Endothelial cell (in vitro differentiated cells): Measurements from ENCODE around the gene MIS18A. TPM values are rescaled to one million over a fixed set of nuclear protein-coding genes. Genes with fewer than 3 reads are reported as not detected.
"Not testable (repeated sequence)": the region's sequence is repeated elsewhere in the genome, so short reads cannot be mapped to it uniquely, and the experiment has no call there.

Source experiments
- DNase-seq: peaks from one replicate; pipeline ENCODE4 v3.0.0; 2021; ENCODE audit warnings: low spot score
- H3K27ac Mint-ChIP-seq: one replicate; pipeline ENCODE4 v1.8.0; 2021; ENCODE audit warnings: mixed read lengths, inconsistent platforms; ENCODE audit not compliant: unreplicated experiment
- H3K27me3 Mint-ChIP-seq: one replicate; pipeline ENCODE4 v1.8.0; 2021; ENCODE audit warnings: mild to moderate bottlenecking, moderate library complexity, mixed read lengths, inconsistent platforms; ENCODE audit not compliant: unreplicated experiment
- H3K36me3 Mint-ChIP-seq: one replicate; pipeline ENCODE4 v1.8.0; 2021; ENCODE audit warnings: mild to moderate bottlenecking, low read depth, mixed read lengths, inconsistent platforms; ENCODE audit not compliant: unreplicated experiment
- H3K4me1 Mint-ChIP-seq: one replicate; pipeline ENCODE4 v1.8.0; 2021; ENCODE audit warnings: mild to moderate bottlenecking, mixed read lengths, inconsistent platforms; ENCODE audit not compliant: unreplicated experiment
- H3K4me3 Mint-ChIP-seq: one replicate; pipeline ENCODE4 v1.8.0; 2021; ENCODE audit warnings: mild to moderate bottlenecking, mixed read lengths, inconsistent platforms; ENCODE audit not compliant: unreplicated experiment
- H3K9me3 Mint-ChIP-seq: one replicate; pipeline ENCODE4 v1.8.0; 2021; ENCODE audit warnings: mixed read lengths, inconsistent platforms; ENCODE audit not compliant: unreplicated experiment
- total RNA-seq: library from RNA; stranded (reverse); fragmentation: NEBNext Ultra II Directional; extraction: Animal tissue kit (Norgen Biotek cat#: 25700); gene quantifications from one replicate; pipeline ENCODE4 v1.2.1, GENCODE V29; 2021; ENCODE audit not compliant: unreplicated experiment
- TF ChIP-seq, protein P1 (sequence below): fragments of 200-600 bp; sonication (generic); IDR thresholded peaks from one replicate; pipeline ENCODE4 v1.5.0; 2021; ENCODE audit warnings: antibody characterized with exemption; ENCODE audit not compliant: unreplicated experiment

Gene MIS18A
- total RNA-seq, 1 donor from 2014 or later: 17.2 TPM

DNA sequence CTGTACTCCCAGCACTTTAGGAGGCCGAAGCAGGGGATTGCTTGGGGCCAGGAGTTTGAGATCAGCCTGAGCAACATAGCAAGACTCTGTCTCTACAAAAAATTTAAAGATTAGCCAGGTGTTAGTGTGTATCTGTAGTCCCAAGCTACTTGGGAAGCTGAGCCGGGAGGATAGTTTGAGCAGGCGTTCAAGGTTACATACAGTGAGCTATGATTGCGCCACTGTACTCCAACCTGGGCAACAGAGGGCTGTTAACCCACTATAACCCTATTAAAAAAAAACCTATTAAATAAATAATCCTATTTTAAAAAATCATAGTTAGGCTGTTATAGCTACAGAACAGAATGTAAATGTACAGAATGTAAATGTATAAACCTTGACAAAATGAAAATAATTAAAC is 2.2 kb downstream of the MIS18A start:
- Mint-ChIP-seq H3K4me1 (peaks cover 7% of the 10 kb centered on the region), H3K27ac (no peak overlapping the region), H3K36me3 (peaks cover 6% of the 10 kb centered on the region), H3K9me3 (no peaks in the 10 kb centered on the region), H3K27me3 (peaks cover 4% of the 10 kb centered on the region), H3K4me3 (no peak overlapping the region)
- TF ChIP-seq, protein P1, sequence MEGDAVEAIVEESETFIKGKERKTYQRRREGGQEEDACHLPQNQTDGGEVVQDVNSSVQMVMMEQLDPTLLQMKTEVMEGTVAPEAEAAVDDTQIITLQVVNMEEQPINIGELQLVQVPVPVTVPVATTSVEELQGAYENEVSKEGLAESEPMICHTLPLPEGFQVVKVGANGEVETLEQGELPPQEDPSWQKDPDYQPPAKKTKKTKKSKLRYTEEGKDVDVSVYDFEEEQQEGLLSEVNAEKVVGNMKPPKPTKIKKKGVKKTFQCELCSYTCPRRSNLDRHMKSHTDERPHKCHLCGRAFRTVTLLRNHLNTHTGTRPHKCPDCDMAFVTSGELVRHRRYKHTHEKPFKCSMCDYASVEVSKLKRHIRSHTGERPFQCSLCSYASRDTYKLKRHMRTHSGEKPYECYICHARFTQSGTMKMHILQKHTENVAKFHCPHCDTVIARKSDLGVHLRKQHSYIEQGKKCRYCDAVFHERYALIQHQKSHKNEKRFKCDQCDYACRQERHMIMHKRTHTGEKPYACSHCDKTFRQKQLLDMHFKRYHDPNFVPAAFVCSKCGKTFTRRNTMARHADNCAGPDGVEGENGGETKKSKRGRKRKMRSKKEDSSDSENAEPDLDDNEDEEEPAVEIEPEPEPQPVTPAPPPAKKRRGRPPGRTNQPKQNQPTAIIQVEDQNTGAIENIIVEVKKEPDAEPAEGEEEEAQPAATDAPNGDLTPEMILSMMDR: no peak
- no peak for DNase-seq

DNA sequence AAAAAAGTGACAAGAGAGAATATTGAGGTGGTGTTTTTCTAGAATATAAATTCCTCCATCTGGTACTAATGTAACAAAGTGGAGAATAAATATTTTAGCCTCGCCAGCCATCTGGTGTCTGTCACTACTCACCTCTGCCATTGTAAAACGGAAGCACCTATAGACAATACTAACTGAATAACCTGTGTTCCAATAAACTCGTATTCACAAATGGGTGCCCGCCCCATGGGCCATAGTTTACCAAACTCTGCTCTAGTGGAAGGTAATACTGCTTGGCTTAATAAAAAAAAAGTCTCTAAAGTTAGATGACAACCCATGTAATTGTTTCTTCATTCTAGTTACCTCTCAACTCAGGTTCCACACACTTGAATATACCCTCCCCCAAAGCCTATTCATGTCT is 8.1 kb downstream of the MIS18A start:
- Mint-ChIP-seq H3K27ac (no peak overlapping the region), H3K4me3 (no peak overlapping the region), H3K36me3 (peaks cover 23% of the 10 kb centered on the region), H3K27me3 (no peaks in the 10 kb centered on the region), H3K9me3 (no peaks in the 10 kb centered on the region), H3K4me1 (no peaks in the 10 kb centered on the region)
- no peak for DNase-seq
- TF ChIP-seq, protein P1: no peak

DNA sequence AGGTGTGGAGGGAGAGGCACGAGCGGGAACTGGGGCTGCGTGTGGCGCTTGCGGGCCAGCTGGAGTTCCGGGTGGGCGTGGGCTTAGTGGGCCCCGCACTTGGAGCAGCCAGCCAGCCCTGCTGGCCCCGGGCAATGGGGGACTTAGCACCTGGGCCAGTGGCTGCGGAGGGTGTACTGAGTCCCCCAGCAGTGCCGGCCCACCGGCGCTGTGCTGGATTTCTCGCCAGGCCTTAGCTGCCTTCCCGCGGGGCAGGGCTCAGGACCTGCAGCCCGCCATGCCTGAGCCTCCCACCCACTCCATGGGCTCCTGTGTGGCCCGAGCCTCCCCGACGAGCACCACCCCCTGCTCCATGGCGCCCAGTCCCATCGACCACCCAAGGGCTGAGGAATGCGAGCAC is 13.5 kb downstream of the MIS18A start:
- peaks cover 18% of the 10 kb centered on the region for H3K36me3 Mint-ChIP-seq
- DNase-seq, H3K4me1 Mint-ChIP-seq, H3K9me3 Mint-ChIP-seq, H3K4me3 Mint-ChIP-seq, H3K27me3 Mint-ChIP-seq, H3K27ac Mint-ChIP-seq: not testable (repeated sequence)

DNA sequence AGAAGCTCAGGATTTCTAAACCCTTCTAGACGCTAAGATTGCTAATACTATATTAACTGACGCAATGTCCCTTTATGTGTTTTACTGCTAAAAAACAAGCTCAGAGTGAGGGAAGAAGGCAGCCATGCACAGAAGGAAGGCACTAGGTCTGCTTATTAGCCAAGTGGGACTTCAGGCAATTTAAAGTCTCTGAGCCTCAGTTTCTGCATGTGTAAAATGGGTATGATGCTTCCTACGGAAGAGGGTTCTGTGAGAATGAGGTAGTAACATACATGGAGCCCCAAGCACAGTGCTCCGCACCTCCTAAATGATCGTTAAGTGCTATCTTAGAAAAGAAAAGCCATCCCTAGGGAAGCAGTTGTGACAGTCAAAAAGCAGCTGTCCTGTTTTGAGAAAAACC is 16.9 kb downstream of the MIS18A start:
- Mint-ChIP-seq H3K9me3 (no peaks in the 10 kb centered on the region), H3K4me1 (peaks cover 12% of the 10 kb centered on the region), H3K27ac (no peak overlapping the region), H3K4me3 (no peak overlapping the region), H3K36me3 (peaks cover 12% of the 10 kb centered on the region), H3K27me3 (no peaks in the 10 kb centered on the region)
- TF ChIP-seq, protein P1: no peak
- DNase-seq: no peak

DNA sequence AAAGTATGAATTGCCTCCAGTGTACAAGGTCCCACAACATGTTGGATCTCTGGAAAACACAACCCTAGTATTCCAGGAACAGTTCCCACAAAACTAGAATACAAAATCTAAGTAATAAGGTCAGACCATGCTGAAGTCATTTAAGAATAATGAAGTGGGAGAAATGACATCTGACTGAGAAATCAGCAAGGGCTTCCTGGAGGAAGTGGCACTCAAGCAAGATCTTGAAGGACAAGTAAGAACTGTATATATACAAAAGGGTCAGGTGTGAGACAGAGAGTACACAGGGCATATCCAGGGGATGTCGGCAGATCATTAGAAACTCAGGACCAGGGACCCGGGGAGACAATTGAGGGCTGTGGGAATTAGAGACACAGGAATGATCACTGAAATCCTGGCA is 18.7 kb downstream of the MIS18A start:
- no peak for DNase-seq
- H3K9me3 Mint-ChIP-seq: no peaks in the 10 kb centered on the region
- no peaks in the 10 kb centered on the region for H3K36me3 Mint-ChIP-seq
- H3K4me3 Mint-ChIP-seq: no peak overlapping the region
- H3K4me1 Mint-ChIP-seq: peaks cover 12% of the 10 kb centered on the region
- TF ChIP-seq, protein P1: no peak
- H3K27me3 Mint-ChIP-seq: no peaks in the 10 kb centered on the region
- H3K27ac Mint-ChIP-seq: no peak overlapping the region

DNA sequence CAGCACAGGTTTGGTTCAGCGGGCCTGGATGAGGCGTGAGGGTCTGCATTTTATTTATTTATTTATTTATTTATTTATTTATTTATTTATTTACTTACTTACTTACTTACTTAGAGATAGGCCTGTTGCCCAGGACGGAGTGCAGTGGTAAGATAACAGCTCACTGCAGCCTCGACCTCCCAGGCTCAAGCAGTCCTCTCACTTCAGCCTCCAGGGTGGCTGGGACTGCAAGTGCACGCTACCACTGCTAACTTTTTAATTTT is 20.1 kb downstream of the MIS18A start:
- not testable (repeated sequence) for H3K36me3 Mint-ChIP-seq, H3K27ac Mint-ChIP-seq, H3K27me3 Mint-ChIP-seq, H3K4me3 Mint-ChIP-seq, DNase-seq, H3K9me3 Mint-ChIP-seq
- peaks cover 12% of the 10 kb centered on the region for H3K4me1 Mint-ChIP-seq
